SK-N-SH treated with all-trans-retinoic acid at 6 μM for 48 hours (cell line): ENCODE data around the gene PLEKHA4.

Source experiments
- ATAC-seq: fragments of 200-7000 bp; cut with Tn5 transposase; 3 replicates; pipeline ENCODE4 v1.9.1; 2020; ENCODE audit warnings: mild to moderate bottlenecking, moderate library complexity
- BACH2 ChIP-seq: fragments of 250-450 bp; sonication (Bioruptor Pico); IDR thresholded peaks from 2 replicates; pipeline ENCODE4 v1.9.0; 2021; ENCODE audit warnings: mild to moderate bottlenecking, borderline replicate concordance
- CREB5 ChIP-seq: fragments of 250-450 bp; sonication (Bioruptor Pico); IDR thresholded peaks from 2 replicates; pipeline ENCODE4 v1.5.1; 2020; ENCODE audit warnings: low read depth, mild to moderate bottlenecking, moderate library complexity
- CSDC2 ChIP-seq: fragments of 250-450 bp; sonication (Bioruptor Pico); IDR thresholded peaks from 2 replicates; pipeline ENCODE4 v1.5.0; 2020; ENCODE audit warnings: mild to moderate bottlenecking, moderate library complexity
- CSRNP3 ChIP-seq: fragments of 250-450 bp; sonication (Bioruptor Pico); IDR thresholded peaks from 2 replicates; pipeline ENCODE4 v1.5.1; 2021; ENCODE audit warnings: mild to moderate bottlenecking, moderate library complexity
- GLIS3 ChIP-seq: fragments of 250-450 bp; sonication (Bioruptor Pico); IDR thresholded peaks from 2 replicates; pipeline ENCODE4 v1.5.0; 2020; ENCODE audit warnings: mild to moderate bottlenecking, moderate library complexity
- ISL1 ChIP-seq: fragments of 250-450 bp; sonication (Bioruptor Pico); IDR thresholded peaks from 2 replicates; pipeline ENCODE4 v2.1.2; 2022; ENCODE audit warnings: mild to moderate bottlenecking, moderate library complexity
- PATZ1 ChIP-seq: fragments of 250-450 bp; sonication (Bioruptor Pico); IDR thresholded peaks from 2 replicates; pipeline ENCODE4 v1.8.0; 2020; ENCODE audit warnings: mild to moderate bottlenecking, moderate library complexity, borderline replicate concordance
- POU6F1 ChIP-seq: fragments of 250-450 bp; sonication (Bioruptor Pico); IDR thresholded peaks from 2 replicates; pipeline ENCODE4 v1.8.0; 2021; ENCODE audit warnings: low read depth, mild to moderate bottlenecking, moderate library complexity, borderline replicate concordance
- PPARA ChIP-seq: fragments of 250-450 bp; sonication (Bioruptor Pico); IDR thresholded peaks from 2 replicates; pipeline ENCODE4 v1.5.0; 2020; ENCODE audit warnings: mild to moderate bottlenecking, borderline replicate concordance
- TCF4 ChIP-seq: fragments of 250-450 bp; sonication (Bioruptor Pico); IDR thresholded peaks from 2 replicates; pipeline ENCODE4 v1.8.0; 2021; ENCODE audit warnings: mild to moderate bottlenecking, moderate library complexity, borderline replicate concordance
- TOX ChIP-seq: fragments of 250-450 bp; sonication (Bioruptor Pico); IDR thresholded peaks from 2 replicates; pipeline ENCODE4 v1.8.0; 2021; ENCODE audit warnings: mild to moderate bottlenecking, moderate library complexity, borderline replicate concordance
- TSHZ2 ChIP-seq: fragments of 250-450 bp; sonication (Bioruptor Pico); IDR thresholded peaks from 2 replicates; pipeline ENCODE4 v1.5.0; 2020; ENCODE audit warnings: mild to moderate bottlenecking, moderate library complexity
- ZC3H10 ChIP-seq: fragments of 250-450 bp; sonication (Bioruptor Pico); IDR thresholded peaks from 2 replicates; pipeline ENCODE4 v1.5.1; 2021; ENCODE audit warnings: mild to moderate bottlenecking, moderate library complexity
- ZFP30 ChIP-seq: fragments of 450-650 bp; formaldehyde crosslinking; IDR thresholded peaks from 2 replicates; pipeline ENCODE4 v1.5.0; 2022; ENCODE audit warnings: mild to moderate bottlenecking, moderate library complexity
- ZNF565 ChIP-seq: fragments of 450-650 bp; formaldehyde crosslinking; conservative IDR thresholded peaks from 2 replicates; pipeline ENCODE4 v1.5.0; 2020; ENCODE audit warnings: low read depth, mild to moderate bottlenecking, moderate library complexity
- ZNF8 ChIP-seq: fragments of 450-650 bp; formaldehyde crosslinking; IDR thresholded peaks from 2 replicates; pipeline ENCODE4 v1.5.0; 2020; ENCODE audit warnings: mild to moderate bottlenecking, moderate library complexity

Gene PLEKHA4

GRCh38 chr19:48868114-48868886, at the start of gene PLEKHA4:
Gene PLEKHA4 (minus strand): TSS chr19:48868617. CDS start chr19:48867620, 997 bp downstream.
- no peak for TF ChIP-seq ISL1 (CRISPR knock-in tag)
- TF ChIP-seq ZNF565 (CRISPR knock-in tag), result no peak
- no peak for TF ChIP-seq TOX
- no peak for TF ChIP-seq TCF4 (CRISPR knock-in tag)
- TF ChIP-seq GLIS3 (CRISPR knock-in tag), result no peak
- TF ChIP-seq ZNF8 (CRISPR knock-in tag), result no peak
- no peak for TF ChIP-seq ZC3H10 (CRISPR knock-in tag)
- TF ChIP-seq, all 23 proteins: peak for 0
- peak; percentile 33 for ATAC-seq

GRCh38 chr19:48918071-48918470, 49.7 kb upstream of the PLEKHA4 start:
- TF ChIP-seq ZNF8 (CRISPR knock-in tag) (no peak), TSHZ2 (CRISPR knock-in tag) (no peak), POU6F1 (CRISPR knock-in tag) (no peak), BACH2 (CRISPR knock-in tag) (no peak)
- no peak for ATAC-seq

- ATAC-seq, result no peak
These were observed 47.3 kb upstream of the PLEKHA4 start for GRCh38 chr19:48915757-48916156.

More at GRCh38 chr19:48915757-48916156, 47.3 kb upstream of the PLEKHA4 start:
- TF ChIP-seq PPARA (CRISPR knock-in tag) (no peak), GLIS3 (CRISPR knock-in tag) (no peak), CSDC2 (CRISPR knock-in tag) (no peak), TCF4 (CRISPR knock-in tag) (no peak), ZC3H10 (CRISPR knock-in tag) (no peak), TSHZ2 (CRISPR knock-in tag) (no peak), ISL1 (CRISPR knock-in tag) (no peak), CREB5 (CRISPR knock-in tag) (no peak), PATZ1 (CRISPR knock-in tag) (no peak), ZNF565 (CRISPR knock-in tag) (no peak), TOX (no peak), ZFP30 (no peak), BACH2 (CRISPR knock-in tag) (no peak), CSRNP3 (CRISPR knock-in tag) (no peak), ZNF8 (CRISPR knock-in tag) (no peak)
- TF ChIP-seq, all 23 proteins: peak for 0
